ENCODE results near the gene NIF3L1.

NIF3L1 gene, protein sequence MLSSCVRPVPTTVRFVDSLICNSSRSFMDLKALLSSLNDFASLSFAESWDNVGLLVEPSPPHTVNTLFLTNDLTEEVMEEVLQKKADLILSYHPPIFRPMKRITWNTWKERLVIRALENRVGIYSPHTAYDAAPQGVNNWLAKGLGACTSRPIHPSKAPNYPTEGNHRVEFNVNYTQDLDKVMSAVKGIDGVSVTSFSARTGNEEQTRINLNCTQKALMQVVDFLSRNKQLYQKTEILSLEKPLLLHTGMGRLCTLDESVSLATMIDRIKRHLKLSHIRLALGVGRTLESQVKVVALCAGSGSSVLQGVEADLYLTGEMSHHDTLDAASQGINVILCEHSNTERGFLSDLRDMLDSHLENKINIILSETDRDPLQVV

DNA sequence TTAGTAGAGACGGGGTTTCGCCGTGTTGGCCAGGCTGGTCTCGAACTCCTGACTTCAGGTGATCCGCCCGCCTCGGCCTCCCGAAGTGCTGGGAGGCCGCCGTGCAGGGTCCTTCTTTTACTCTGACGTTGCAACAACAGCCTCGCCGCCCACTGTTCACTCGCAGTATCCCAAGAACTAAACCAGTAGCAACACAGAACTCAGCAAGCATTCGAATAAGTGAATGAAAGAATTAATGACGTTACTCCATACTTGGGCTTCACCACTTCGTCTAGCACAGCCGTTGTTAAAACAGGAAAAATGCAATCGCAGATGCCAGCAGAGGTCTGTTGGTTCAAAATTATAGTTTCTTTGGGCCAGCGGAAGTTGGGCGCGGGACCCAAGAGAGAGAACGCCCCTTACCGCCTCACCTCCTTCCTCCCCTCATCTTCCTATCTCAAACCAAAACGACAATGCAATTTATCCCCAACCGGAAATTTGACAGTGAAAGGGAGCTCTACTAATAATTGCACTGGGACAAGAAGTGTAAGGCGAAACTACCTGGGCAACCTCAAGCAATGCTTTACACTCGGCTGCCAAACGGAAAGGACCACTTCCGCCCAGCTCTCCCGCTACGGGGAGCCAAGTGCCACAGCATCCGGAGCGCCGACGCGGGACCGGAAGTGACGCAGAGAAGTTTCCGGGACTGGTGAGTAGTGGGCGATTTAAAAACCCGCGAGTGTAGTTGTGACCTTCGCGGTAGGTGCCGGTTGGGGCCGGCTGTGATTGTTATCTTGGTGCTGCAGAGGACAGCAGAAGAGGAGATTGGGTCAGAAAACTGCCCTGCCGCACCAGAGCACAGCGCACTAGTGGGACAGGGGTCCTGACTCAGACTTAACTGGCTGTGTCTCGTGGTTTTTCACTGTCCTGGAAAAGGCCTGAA, at the start of gene NIF3L1, which contains the start of gene PPIL3:
Gene NIF3L1 (plus strand): TSS at position 668 of the 922 bp plus-strand sequence. CDS start 2,573 bp downstream, outside the sequence.
Gene PPIL3 (minus strand): TSS at position 374 of the 922 bp plus-strand sequence. CDS start 1,462 bp downstream, outside the sequence.
- DNase-seq: peak; percentile 99

DNA sequence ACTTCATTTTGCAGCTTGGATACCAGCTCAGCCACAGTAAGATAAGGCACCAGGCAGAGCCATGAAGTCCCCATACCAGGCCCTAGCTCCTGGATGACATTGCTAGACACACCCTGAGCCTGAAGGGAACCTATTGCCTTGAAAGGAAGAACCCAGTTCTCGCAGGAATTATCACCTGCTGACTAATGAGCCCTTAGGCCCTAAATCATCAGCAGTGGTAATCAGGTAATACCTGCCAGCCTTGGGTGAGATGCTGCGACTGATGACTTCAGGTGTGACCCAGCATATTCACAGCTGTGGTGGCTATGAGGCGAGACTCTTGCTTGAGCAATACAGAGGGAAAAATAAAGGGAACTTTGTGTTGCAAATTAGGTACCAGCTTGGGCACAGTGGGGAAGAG, 49.7 kb upstream of the NIF3L1 start:
- DNase-seq: no peak

DNA sequence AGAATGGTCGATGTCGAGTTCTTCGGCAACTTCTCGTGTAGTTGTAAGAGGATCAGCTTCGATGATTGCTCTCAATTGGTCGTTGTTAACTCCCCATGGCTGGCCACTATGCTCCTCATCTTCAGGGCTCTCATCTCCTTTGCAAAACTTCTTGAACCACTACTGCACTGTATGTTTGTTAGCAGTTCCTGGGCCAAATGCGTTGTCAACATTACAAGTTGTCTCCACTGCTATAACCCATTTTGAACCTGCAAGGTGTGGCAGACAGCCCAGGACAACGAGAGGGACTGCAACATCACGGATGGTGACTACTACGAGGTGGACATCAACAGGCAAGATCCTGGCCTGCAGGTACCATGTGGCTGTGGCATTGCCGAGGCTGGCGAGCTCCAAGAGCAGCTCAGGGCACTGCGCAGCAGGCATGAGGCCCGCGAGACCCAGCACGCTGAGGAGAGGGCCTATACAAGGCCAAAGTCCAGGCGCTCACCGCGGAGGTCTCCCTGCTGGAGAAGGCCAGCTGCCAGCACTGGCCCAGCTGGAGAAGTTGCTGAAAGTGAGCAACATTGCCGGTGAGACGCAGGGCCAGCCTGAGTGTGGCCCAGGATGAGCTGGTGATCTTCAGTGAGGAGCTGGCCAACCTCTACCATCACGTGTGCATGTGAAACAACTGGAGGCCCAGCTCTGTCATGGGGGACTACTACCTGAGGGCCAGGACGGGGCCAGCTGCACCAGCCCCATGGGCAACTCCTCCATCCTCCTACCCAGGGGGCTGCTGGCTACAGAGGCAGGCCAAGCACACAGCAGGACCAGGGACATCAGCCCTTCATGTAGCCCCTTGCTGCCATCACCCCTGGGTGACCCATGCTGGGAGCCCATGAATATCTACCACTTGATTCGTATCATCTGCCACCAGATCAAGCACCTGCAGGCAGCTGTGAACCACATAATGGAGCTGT, 44.9 kb upstream of the NIF3L1 start:
- peak; percentile 46 for DNase-seq

DNA sequence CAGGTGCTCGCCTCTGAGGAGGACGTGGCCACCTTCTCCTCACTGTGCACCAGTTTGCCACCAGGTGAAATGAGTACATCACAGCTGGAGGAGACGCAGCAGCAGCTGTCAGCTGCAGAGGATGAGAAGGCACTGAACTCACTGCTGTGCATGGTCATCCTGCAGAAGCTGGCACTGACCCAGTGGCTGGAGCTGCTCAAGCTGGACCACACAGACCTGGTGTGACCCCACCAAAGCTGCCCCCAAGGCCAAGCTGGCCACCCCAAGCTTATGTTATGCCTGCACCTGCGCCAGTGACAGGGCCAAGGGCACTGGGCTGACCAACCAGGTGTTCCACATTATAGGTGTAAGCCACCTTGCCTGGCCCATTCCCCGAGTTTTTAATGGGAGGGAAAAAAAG, 44.0 kb upstream of the NIF3L1 start:
- DNase-seq: peak; percentile 39

DNA sequence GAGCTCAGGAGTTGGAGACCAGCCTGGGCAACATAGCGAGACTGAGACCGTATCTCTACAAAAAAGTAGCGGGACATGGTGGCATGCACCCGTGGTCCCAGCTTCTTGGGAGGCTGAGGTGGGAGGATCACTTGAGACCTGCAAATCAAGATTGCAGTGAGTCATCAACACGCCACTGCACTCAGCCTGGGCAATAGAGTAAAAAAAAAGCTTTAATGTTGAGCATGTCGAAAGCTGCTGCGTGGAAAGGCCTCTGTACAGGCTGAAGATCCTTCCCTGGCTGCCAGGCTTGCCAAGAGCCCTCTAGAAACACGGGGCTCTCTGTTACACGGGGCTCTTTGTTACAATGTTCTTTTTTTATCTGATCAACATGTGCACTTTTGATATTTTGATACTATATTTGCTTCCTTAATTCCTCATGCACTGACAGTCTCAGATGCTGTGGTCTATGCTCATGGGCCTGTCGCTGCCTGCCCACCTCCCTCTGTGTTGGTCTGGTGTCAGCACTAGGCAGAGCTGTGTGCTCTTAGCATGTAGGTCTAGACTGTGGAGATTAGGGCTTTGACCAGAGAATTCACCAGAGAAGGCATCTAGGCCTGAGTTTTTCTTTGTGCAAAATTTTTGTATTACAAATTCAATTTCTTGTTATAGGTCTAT, 43.4 kb upstream of the NIF3L1 start:
- peak; percentile 34 for DNase-seq

DNA sequence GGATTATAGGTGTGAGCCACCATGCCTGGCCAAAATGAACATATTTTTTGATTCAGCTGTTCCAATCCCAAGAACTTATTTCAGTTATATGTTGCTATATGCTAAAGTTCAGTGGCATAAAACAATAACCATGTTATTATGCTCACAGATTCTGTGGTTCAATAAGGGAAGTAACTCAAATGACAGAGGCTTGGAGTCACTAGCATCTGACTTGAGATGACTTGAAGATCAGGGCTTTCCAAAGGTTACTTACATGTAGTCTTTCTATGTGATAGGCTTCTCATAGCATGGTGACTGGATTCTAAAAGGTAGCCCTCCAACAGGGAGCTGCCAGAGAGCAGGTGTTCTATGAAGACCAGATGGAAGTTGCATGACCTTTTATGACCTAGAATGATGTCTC, 41.9 kb upstream of the NIF3L1 start:
- DNase-seq: peak; percentile 26

DNA sequence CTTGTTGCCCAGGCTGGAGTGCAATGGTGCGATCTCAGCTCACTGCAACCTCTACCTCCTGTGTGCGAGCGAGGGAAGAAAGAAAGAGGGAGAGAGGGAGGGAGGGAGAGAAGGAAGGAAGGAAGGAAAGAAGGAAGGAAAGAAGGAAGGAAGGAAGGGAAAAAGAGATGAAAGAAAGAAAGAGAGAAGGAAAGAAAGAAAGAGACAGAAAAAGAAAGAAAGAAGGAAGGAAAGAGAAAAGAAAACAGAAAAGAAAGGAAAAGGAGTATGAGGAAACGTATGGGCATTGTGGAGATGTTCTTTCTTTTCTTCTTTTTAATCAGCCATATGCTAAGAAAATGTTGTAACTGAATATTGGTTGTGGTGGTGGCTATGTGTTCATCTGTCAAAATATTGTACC, 41.2 kb upstream of the NIF3L1 start:
- no peak for DNase-seq

DNA sequence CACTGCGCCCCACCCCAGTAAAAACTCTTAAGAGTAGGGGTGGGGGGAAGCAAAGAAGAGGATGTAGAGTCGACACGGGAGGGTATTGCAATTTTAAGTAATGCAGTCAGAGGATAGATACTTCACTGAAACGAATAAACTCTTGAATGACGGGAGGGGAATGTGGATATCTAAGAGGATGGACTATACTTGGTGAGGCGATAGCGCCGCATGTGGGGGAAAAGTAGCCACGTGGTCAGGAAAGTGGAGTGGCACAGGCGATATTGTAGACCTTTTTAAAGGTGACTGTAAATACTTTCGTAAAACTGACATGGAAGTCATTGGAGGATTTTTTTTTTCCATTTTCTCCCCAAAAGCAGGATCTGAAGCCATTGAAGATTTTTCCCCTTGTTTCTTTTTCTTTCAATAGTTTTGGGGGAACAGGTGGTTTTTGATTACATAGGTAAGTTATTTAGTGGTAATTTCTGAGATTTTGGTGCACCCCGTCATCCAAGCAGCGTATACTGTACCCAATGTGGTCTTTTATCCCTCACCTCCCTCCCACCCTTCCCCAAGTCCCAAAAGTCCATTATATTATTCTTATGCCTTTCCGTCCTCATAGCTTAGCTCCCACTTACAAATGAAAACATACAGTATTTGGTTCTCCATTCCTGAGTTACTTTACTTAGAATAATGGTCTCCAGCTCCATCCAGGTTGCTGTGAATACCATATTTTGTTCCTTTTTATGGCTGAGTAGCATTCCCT, 38.5 kb upstream of the NIF3L1 start:
- no peak for DNase-seq

DNA sequence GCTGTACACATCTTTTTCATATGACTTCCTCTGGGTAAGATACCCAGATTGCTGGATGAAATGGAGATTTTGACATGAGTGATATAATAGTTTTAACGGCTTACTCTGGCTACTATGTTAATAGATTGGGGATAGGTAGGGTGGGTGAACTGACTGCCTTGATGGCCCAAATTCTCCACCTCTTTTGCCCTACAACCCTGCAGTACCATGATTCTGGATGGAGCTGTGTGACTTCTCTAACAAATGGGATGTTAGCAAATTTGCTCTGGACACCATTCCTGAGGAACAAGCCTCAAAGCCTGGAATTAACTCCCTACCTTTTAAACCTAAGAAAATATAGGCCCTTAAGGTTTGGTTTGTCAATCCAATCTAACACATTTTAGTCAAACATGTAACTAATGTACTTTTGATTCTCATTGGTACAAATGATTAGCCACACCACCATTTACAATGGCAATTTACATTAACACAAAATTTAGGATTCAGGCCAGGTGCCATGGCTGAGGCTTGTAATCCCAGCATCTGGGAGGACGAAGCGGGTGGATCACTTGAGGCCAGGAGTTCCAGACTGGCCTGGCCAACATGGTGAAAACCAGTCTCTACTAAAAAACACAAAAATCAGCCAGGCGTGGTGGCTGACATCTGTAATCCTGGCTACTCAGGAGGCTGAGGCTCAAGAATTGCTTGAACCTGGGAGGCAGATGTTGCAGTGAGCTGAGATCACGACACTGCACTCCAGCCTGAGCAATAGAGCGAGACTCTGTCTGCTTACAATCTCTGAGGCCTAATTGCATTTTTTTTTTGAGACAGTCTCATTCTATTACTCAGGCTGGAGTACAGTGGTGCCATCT, 37.5 kb upstream of the NIF3L1 start:
- no peak for DNase-seq

DNA sequence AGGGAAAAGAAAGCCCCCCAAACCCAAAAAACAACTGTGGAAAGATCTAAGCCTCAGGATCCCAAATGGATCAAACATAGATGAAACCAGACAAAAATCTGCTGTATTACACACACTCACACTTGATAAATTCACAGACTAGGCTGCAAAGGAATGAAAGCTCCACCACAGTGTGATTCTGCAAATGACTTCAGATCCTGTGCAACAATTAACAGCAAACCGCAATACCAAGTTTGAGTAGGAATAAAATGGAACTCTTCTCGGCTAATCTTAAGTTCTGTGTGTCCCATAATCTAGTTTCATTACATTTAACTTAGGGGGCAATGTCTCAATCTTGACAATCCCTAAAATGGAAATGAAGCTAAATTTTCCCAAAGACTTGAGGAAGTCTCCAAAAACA, 36.6 kb upstream of the NIF3L1 start:
- no peak for DNase-seq

DNA sequence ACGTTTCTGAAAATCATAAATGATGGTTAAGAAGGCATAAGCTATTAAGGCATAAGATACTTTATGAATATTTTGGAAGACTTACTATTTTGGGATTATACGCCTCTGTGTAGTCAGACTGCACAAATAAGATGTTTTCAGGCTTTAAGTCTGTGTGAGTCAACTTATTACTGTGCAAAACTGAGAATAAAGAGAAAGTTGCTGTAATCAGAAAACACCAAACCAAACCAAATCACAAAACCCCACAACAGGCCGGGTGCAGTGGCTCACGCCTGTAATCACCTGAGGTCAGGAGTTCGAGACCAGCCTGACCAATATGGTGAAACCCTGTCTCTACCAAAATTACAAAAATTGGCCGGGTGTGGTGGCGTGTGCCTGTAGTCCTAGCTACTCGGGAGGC, 32.4 kb upstream of the NIF3L1 start:
- no peak for DNase-seq

DNA sequence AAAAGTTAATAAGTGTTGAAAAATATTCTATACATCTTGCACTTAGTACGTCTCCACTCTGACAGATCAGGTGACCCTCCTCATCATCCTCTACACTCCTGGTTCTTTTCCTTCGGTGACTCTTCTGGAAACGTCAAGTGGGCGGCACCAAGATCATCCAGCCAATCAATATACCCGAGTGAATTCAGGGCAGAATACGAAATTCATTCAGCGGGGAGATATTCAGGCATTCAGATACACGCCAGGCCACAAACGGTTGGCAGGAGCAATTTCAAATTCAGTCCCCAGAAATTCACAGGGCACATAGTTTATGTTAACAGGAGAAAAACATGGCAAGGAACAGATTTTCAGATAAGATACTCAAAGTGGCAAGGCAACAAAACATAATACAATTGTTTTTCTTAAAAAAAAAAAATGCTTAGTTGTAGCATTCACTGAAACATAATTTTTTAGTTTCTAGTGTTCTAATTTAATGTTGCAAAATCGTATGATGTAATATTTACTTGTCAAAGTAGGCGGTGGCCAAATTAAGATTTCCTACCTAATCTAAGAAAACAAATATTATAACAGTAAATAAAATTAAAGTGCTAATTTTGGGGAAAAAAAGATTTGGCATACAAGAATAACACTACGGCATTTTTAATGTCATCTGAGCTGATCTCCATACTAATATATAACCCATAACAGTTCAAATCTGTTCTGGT, 28.9 kb upstream of the NIF3L1 start:
- no peak for DNase-seq

DNA sequence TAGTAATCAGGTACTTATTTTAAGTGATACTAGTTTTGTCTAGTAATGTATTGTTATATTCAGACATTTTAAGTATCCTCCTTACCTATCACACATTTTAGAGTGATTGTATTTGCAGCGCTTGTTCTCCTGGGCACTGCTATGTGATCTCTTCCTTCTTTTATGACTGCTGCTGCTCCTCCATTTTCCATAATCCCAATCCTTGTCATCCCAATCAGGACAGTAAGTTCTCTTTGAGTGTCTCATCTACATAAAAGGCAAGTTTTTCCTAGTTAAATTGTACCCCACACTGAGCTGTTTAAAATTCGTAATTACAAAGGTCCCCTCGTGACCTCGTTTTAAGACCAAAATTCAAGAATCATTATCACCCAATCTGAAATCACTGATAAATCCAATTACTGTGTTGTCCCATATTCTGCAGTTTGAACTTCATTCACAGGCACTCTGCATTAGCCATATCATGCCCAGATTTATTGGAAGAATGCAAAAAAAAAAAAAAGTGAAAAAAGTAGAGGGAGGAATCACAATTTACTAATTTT, 27.5 kb upstream of the NIF3L1 start:
- no peak for DNase-seq

DNA sequence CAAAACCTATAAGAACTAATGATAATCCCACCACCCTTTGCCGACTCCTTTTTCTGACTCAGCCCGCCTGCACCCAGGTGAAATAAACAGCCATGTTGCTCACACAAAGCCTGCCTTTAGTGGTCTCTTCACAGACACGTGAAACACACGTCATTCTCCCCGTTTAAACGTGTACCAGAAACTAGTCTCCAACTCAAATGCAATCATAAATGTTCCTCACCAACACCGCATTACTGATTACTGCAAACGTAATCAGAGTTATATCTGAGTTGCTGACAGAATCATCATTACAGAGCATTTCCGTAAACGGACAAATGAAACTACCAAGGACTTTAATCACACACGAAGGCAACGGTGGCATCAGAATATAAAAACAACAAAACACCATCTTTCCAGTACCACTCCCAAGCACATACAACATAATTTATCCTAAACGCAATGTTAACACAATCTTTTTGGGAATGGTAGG, 26.6 kb upstream of the NIF3L1 start:
- peak; percentile 75 for DNase-seq

DNA sequence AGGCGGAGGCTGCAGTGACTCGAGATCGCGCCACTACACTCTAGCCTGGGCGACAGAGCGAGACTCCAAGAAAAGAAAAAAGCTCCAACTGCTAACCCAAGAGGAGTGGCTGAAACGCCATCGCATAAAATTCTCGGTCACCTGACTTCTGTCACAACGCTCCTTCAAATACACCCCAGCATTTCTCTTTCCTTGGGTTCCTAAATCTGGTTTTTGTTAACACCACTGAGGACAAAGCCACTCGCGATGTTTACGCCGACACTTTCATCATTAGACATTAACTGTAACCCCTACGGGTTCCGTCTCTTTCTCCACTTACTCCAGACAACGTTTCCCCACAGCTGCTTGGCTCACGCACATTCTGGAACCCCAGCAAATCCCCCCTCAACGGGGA, 25.4 kb upstream of the NIF3L1 start:
- no peak for DNase-seq

DNA sequence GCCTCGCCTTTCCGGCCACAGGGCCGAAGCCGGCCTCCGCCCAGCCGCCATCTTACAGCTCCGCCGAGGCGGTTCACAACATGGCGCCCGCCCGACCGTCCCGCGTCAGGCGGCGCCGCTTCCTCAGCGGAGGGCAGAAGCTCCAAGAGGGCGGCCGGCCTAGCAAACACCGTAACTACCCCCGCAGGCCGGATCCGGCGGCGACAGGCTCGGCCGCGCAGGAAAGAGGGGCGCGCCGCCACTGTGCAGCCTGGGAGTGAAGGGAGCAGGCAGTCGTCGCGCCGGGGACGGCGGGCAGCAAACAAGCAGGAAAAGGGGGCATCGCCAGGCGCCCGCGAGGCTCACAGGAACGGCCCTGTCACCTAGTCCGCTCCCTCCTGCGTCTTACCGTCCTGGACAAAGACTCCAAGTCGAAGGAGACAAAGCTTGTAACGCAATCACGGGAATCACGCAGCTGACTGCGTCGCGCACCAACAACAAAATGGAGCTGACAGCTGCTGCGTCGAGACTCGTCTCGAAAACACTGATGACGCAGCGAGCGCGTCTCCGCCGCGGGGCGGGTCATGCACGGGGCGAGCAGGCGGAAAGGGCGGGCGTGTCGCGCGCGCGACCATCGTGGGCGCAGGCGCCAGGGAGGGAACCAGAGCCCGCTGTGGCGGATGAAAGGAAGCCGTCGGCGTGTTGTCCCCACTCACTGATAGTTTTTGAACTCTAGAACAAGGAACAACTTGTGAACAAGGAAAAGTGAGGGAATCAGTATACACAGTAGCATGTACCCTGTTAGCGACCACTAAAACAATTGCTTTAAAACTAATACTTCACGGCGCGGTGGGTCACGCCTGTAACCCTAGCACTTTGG, 24.8 kb upstream of the NIF3L1 start, which contains the start of gene CLK1:
Gene CLK1 (minus strand): TSS at position 483 of the 859 bp plus-strand sequence. CDS start 2,796 bp downstream, outside the sequence.
- DNase-seq: peak; percentile 98

DNA sequence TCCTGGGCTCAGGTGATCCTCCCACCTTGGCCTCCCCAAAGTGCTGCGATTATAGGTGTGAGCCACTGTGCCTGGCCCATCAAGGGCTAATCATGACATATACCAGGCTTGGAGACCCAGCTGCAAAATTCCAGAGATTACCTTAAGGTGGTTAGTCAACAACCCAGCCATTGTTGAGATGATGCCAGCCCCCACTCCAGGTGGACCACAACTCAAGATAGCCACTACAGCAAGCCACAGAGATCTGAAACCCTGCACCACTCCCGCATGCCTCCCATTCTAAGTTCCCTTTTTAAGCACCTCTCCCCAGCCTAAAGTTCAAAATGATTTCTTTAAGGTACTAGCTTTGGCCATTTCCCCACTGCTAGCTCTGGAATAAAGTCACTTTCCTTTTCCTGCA, 20.2 kb upstream of the NIF3L1 start:
- no peak for DNase-seq

DNA sequence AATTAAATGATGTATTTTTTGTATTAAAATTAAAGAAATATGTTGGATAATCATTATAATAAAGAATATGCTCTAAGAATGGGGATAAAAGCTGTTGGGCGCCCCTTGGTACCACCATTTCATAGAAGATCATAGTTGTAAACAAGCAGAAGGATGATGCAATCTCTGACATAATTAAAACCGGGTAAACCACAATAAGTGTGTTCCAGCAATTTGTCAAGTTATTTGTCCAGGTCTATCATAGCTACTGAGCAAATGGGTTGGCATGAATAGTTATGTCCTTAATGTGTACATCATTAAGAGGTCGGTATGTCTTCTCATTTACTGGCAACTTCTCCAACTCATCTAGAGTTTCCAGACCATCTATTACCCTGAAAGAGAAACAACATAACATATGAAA, 18.0 kb upstream of the NIF3L1 start:
- no peak for DNase-seq

Data from activated CD8-positive, alpha-beta memory T cell treated with anti-CD3 and anti-CD28 coated beads, Interleukin-2, amount 50 U/mL, for 48 hours (primary cell).